ENCODE results near the gene SNX22. TPM values are rescaled to one million over a fixed set of nuclear protein-coding genes. Genes with fewer than 3 reads are reported as not detected.

SNX22 gene
- total RNA-seq, 1 donor from 2014 or later = 0.16 TPM

DNA sequence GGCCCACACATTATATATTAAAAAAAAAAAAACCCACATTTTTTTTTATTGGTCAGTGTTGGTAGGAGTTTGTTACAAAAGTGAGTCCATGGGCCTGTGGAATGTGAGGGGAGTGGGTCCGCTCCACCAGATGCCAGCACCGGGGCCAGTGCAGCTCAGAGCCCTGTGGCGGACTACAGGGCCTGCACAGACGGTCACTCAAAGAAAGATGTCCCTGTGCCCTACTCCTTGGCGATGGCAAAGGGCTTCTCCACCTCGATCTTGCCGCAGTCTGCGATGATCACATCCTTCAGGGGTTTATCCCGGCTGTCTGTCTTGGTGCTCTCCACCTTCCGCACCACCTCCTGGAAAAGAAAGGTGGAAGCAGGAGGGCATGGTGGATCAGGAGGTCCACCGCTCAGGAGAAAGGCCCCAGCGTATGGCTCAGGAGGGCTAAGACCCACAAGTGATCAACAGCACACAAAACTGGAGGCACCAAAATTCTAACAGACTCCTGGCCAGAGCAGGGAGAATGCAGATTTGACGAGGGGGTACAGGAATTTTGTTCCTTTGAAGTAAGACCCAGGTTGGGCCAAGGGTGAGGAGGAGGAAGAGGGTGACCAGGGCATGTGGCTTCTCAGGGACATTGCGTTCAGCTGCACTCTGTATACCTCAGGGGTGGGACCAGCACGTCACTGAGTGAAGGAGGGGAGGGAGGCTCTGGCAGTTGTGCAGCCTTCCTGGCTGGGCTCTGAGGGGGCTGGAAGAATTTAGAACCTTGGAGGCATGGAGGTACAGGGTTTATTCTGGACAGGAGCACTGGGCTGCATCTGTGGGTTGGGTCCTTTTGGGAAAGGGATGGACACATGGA, 4.5 kb downstream of the SNX22 start:
- no peak for DNase-seq (ENCODE audit: low read depth)

DNA sequence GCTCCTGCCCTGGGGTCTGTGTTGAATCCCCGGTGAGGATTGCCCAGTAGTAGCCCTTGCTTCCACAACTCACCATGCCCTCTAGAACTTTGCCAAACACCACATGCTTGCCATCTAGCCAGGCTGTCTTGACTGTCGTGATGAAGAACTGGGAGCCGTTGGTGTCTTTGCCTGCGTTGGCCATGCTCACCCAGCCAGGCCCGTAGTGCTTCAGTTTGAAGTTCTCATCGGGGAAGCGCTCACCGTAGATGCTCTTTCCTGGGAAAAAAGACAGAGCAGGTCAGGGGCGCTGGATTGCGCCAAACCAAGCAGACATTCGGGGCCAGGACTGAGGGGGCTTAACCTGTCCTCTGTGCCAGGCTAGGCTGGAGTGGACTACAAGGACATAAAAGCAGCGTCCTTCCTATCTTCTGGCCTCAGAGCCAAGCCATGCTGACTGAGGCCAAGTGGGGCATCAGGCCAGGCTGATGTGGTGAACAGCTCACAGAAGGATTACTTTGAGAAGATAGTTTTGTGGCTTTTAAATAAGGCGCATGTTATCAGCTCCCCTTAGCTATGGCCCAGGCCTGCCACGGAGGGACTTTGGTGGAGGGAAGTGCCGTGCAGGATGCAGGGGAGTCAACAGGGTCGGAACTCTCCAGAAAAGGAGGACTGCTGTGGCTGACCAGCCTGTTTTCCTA, 5.3 kb downstream of the SNX22 start:
- DNase-seq (ENCODE audit: low read depth) = peak; percentile 38

GRCh38 chr15:64157599-64158125, 6.1 kb downstream of the SNX22 start:
- no peak for DNase-seq (ENCODE audit: low read depth)

DNA sequence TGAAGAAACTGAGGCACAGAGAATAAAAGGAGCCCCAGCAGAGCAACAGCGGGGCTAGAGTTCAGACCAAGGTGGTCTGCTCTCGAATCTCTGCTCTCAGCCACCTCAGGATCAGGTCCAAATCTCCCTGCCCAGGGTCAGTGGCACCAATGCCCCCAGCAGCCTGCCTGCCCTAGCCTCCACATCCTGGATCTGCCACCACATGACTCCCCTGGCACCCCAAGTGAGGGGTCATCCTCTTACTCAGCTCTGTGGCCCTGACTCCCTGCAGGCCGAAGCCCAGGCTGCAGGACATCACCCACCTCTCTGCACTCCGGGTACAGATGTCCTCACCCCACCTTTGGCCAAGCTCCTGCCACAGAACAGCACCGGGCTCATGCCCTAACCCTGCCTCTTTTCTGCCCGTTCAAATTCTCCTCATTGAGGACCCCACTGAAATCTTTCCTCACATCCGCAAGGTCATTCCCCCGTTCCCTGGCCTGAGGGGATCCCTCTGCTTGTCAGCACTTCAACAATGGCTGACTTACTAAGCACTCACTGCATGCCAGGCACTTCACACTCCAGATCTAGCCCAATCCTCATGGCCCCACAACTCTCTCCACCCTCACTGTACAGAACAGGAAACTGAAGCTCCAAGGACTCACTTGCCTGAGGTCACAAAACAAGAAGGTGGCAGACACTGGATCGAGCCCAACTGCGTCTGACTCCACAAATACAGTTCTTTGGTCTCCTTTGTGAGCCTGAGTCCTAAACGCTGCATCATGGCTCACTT, 7.0 kb downstream of the SNX22 start:
- no peak for DNase-seq (ENCODE audit: low read depth)

DNA sequence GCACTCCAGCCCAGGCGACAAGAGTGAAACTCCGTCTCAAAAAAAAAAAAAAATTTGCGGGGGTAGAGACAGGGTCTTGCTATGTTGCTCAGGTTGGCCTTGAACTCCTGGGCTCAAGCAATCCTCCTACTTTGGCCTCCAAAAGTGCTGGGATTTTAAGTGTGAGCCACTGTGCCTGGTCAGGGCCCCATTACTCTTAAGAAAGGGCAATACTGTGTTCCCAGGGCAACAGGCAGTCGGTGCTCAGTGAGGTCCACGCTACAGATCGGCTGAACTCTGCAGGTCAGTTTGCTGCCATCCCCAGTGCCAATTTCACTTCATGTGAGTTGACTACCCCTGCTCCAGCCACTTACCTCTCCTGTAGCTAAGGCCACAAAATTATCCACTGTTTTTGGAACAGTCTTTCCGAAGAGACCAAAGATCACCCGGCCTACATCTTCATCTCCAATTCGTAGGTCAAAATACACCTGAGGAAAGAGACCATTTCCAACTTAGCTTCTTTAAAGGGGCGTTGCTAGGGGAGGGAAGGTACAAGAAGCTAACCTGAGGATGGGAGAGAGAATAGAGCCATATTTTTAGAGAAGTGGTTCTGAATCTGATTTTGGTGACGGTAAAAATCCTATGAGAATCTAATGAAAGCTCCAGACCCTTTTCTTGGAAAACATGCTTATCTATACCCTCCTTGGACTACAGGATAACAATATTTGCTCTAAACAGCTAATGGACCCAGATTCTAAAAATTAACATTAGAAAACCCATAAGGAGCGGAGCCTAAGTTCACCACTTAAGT, 10.4 kb downstream of the SNX22 start:
- DNase-seq (ENCODE audit: low read depth) = no peak

- no peak for DNase-seq (ENCODE audit: low read depth)
Measured at GRCh38 chr15:64162478-64162868, 10.9 kb downstream of the SNX22 start.

GRCh38 chr15:64162869-64163658, 11.5 kb downstream of the SNX22 start, which contains the start of gene PPIB:
TSS of gene PPIB (minus strand) at chr15:64163022. CDS start at chr15:64162986, 36 bp downstream.
- peak; percentile 98 for DNase-seq (ENCODE audit: low read depth)

GRCh38 chr15:64163659-64164362, 12.3 kb downstream of the SNX22 start:
- peak; percentile 41 for DNase-seq (ENCODE audit: low read depth)

- DNase-seq (ENCODE audit: low read depth) = no peak
Measured at GRCh38 chr15:64164436-64164835, 12.9 kb downstream of the SNX22 start.

GRCh38 chr15:64166102-64166890, 14.8 kb downstream of the SNX22 start:
- peak; percentile 76 for DNase-seq (ENCODE audit: low read depth)

DNA sequence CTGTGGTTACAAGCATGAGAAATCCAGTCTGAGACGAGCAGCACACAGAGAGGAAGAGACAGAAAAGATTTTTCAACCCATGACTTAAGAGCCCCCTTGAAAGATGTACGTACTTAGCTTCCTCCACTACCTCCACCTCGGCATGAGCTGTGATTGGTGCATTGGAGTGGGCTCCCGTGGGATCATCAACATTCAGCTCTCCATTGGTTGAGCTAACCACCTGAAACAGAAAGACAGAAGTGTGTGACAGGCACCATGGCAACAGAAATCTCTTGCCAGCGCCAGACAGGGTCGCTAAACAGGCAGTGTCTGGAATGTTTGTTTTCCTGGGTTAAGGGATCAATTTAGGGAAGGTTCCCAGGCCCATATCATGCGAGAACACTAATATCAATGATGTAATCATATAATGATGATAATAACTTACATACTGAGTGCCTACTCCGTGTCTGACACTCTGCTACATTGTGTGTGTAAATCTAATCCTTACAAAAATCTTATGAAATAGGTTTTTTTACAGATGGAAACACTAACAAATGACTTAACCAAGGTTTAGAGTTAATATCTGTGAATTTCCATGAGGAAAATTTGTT, 28.8 kb downstream of the SNX22 start:
- no peak for DNase-seq (ENCODE audit: low read depth)

GRCh38 chr15:64182859-64183370, 31.4 kb downstream of the SNX22 start:
- DNase-seq (ENCODE audit: low read depth) = no peak

GRCh38 chr15:64185146-64185911, 33.8 kb downstream of the SNX22 start:
- no peak for DNase-seq (ENCODE audit: low read depth)

DNA sequence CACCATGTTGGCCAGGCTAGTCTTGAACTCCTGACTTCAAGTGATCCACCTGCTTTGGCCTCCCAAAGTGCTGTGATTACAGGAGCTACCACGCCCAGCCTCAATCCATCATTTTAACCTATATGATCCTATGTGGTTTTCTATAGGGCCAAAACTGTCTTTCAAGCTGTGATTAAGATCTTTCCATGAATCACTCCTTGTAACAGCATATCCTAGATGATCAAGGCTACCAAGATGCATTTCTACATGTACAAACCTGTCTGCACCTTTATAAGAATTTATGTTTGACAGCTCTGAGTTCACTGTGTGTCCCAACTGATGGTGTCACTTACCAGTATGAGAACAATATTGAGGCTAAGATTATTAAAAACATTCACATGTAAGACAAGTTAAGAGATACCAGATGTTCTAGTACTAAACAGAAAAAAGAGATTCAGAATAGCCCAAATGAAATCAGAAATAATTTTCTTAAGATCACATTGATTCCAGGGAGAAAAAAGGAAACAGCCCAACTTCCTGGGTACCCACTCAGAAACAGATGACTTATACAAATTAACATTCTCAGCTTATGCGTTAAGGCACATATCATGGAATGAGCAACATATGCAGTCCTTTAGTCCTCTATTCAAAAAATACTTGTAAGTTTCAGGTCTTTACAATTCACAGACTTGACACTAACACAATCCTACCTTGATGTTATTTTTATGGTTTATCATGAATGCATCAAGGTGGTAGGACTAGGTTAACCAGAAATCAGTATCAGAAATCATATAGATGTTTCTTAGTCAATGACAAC, 36.1 kb downstream of the SNX22 start:
- no peak for DNase-seq (ENCODE audit: low read depth)

- no peak for DNase-seq (ENCODE audit: low read depth)
Measured at GRCh38 chr15:64191971-64192830, 40.7 kb downstream of the SNX22 start.
